Ramos (cell line): ENCODE measurements around the gene SMCHD1.
"Not testable (repeated sequence)": the region's sequence is repeated elsewhere in the genome, so short reads cannot be mapped to it uniquely, and the experiment has no call there.

Source experiments
- in situ Hi-C: fragments of 300-500 bp; cut with MboI; formaldehyde crosslinking; loops from one replicate; pipeline ENCODE4 v1.14.3; 2022; ENCODE audit warnings: low sequenced_read_pairs; ENCODE audit not compliant: unreplicated experiment

Gene SMCHD1

DNA sequence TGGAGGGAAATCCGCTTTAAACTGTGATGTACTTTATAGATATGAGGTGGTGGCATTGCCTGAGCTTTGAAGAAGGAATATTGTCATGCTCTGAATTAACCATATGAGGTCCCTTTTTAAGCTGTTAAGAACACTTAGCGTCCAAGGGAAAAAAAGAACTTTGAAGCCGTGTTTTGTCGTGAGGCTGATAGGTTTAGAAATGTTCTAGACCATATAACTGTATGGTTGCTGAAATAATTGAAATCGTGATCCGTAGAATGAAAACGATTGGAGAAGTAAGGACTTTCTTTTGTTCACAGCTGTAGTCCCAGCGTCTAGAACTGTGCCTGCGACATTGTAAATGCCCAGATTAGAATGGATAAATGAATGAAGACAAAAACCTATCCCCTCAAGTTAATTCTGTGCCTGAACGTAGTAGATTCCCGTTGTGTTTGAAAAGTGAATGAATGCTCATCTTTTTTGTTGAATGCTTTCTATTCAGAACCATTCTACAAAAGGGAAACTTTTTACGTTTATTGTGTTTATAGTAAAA is 1.5 kb downstream of the SMCHD1 start:
- in situ Hi-C loops = no loop called here

DNA sequence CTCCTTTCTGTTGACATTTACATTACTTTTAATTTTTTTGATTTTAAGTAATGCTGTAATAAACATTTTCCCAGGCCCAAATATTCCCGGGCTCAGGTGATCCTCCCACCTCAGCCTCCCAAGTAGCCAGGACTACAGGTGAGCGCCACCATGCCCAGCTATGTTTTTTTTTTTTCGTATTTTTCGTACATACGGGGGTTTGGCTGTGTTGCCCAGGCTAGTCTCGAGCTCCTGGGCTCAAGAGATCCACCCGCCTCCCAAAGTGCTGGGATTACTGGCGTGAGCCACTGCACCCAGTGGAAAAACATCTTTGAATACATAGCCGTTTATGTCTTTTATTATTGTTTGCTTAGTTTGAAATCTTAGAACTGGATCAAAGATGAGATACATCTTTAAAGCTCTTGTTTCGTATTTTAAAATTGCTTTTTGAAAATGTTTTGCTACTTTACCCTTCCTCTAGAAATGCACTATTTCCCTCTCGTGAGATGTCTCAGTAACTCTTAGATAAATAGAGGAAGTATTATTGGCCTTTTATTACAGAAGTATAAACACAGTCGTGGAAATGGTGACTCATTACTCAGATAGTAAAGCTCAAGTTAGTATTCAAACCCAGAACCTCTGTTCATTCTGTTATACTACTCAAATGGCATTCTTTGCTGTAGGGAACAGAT is 2.4 kb downstream of the SMCHD1 start:
- in situ Hi-C loops = no loop called here

DNA sequence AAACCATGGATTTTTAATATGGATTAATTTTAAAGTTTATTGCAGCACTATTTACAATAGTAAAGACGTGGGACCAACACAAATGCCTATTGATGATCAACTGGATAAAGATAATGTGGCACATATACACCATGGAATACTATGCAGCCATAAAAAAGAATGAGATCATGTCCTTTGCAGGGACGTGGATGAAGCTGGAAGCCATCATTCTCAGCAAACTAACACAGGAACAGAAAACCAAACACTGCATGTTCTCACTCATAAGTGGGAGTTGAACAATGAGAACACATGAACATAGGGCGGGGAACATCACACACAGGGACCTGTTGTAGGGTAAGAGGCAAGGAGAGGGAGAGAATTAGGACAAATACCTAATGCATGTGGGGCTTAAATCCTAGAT is 5.3 kb downstream of the SMCHD1 start:
- in situ Hi-C loops = not testable (repeated sequence)

DNA sequence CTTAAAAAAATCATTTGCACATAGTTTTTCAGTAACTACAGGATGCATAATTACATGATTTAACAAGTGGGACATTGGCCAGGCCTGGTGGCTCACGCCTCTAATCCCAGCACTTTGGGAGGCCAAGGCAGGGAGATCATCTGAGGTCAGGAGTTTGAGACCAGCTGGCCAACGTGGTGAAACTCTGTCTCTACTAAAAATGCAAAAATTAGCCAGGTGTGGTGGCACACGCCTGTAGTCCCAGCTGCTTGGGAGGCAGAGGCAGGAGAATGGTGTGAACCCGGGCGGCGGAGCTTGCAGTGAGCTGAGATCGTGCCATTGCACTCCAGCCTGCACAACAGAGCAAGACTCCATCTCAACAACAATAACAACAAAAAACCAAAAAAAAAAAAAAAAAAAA is 6.8 kb downstream of the SMCHD1 start:
- in situ Hi-C loops = not testable (repeated sequence)

DNA sequence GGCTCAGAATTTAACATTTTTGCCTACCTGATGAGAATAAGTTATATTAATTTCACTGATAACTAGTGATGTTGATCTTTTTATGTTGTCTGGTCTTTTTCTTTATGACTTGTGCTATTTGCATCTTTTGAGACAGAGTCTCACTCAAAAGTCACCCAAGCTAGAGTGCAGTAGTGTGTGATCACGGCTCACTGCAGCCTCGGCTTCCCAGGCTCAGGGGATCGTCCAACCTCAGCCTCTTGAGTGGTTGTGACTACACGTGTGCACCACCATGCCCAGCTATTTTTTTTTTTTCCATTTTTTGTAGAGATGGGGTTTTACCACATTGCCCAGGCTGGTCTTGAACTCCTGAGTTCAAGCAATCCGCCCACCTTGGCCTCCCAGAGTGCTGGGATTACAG is 7.5 kb downstream of the SMCHD1 start:
- in situ Hi-C loops = no loop called here

DNA sequence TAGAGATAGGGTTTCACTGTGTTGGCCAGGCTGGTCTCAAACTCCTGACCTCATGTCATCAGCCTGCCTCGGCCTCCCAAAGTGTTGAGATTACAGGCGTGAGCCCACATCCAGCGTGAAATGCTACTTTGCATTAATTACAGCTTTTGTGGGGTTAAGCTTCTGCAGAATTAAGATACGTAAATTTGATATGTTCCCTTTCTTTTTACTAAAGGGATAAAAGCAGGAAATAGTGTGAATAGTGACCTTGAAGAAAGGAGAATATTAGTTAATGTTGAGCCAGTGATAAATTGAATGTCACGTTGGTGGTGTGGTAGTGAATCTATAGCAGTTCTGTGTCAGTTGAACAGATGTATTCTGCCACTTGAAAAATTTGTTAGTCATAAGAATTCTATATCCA is 16.9 kb downstream of the SMCHD1 start:
- in situ Hi-C loops = no loop called here

DNA sequence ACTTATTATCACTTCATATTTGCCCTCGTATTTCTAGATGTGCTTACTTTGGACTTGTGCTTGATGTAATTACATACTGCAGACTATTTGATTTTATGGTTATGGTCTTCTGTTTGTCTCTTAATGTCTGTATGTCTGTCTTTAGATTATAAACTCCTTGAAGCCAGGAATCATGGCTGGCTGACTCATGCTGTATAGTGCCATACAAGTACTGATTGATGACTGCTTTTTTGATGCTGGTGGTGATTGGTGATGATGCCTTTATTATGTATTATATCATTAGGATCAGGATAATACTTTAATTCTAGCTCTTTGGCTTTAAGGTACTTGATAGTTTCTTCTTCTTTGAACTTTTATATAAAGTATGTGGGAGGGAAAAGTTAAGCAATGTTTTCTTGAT is 17.3 kb downstream of the SMCHD1 start:
- in situ Hi-C loops = no loop called here

DNA sequence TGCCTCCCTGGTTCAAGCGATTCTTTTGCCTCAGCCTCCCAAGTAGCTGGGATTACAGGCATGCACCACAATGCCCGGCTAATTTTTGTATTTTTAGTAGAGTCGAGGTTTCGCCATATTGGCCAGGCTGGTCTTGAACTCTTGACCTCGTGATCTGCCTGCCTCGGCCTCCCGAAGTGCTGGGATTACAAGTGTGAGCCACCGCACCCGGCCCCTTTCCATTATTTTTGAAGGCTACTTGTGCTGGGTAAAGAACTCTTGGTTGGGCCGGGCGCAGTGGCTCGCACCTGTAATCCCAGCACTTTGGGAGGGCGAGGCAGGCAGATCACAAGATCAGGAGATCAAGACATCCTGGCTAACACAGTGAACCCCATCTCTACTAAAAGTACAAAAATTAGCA is 23.4 kb downstream of the SMCHD1 start:
- in situ Hi-C loops = not testable (repeated sequence)

DNA sequence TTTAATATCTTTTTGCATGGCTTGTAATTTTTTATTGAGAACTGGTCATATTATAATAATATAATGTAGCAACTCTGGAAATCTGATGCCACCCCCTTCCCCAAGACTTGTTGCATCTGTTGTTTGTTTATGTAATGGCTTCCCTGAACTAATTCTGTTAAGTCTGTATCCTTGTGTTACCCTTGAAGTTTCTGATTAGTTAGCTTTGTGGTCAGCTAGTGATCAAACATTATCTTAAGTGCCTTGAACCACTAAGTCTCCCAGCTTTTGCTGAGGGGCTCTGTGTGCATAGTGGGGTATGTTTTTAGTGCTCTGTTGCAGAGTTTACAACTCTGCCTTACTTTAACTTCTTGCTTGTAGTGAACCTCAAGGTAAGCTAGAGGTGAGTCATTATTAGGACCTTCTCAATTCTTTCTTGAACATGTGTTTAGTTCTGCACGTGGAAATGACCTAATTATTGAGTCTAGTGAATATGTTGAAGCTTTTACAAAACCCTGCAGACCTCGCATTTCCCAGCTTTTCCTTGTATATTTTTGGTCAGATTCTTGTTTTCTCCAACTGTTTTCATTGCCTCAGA is 24.8 kb downstream of the SMCHD1 start:
- in situ Hi-C loops = no loop called here

DNA sequence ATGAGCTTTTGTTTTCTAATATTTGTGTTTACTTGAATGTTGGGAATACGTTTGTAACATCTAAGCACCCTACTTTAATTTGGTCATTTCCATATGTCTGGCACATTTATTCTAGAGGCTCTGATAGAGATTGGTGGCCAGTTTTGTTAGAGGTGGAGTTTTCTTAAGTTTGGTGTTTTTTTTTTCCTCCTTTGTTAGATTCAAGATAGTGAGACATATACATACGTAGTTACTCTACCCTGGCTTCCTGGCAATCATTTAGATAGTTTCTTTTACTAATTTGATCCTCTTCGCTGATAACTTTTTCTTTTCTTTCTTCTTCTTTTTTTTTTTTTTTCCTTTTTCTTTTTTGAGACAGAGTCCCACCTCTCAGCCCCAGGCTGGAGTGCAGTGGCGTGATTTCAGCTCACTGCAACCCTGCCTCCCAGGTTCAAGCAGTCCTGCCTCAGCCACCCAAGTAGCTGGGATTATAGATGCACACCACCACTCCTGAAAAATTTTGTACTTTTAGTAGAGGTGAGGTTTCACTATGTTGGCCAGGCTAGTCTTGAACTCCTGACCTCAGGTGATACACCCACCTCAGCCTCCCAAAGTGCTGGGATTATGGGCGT is 26.6 kb downstream of the SMCHD1 start:
- in situ Hi-C loops = no loop called here

DNA sequence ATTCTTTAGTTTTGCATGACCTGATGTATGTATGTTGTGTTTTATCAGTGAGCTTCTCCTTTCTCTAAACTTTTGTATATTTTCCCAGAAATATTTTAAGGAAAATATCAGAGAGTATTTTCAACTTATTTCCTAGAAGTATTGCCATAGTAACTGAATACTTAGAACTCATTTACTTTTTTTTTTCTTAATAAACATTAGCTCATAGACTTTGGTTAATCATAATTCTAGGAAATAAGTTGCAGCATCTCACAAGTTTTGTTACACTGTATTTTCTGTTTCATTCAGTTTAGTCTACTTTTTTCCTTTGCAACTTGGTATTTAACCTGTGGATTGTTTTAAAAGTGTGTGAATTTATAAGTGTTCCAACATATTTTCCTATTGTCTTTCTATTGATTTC is 27.5 kb downstream of the SMCHD1 start:
- in situ Hi-C loops = no loop called here

DNA sequence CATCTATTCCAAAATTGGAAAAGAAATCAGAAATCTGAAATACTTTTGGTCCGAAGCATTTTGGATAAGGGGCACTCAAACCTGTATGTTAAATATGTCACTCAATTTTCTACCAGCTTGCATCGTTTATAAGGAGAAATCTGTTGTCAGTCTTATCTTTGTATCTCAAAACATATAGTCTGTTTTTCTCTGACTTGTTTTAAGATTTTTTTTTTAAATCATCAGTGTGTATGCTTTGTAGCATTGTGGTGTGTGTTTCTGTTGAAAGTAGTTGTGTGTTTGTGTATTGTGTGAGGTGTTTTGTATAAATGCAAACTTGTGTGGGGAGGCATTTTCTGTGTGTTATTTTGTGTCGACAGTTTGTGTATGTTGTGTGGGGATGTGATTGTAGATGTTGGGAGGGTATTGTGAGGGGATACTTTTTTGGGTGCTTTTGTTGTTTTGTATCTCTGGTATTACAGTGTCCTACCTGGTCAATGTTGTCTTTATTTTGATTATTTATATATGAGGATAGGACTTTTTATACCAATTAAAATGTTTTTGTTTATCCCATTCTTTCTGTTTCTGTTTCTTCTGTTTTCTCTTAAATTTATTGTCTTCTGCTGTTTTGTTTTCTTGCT is 30.9 kb downstream of the SMCHD1 start:
- in situ Hi-C loops = no loop called here

DNA sequence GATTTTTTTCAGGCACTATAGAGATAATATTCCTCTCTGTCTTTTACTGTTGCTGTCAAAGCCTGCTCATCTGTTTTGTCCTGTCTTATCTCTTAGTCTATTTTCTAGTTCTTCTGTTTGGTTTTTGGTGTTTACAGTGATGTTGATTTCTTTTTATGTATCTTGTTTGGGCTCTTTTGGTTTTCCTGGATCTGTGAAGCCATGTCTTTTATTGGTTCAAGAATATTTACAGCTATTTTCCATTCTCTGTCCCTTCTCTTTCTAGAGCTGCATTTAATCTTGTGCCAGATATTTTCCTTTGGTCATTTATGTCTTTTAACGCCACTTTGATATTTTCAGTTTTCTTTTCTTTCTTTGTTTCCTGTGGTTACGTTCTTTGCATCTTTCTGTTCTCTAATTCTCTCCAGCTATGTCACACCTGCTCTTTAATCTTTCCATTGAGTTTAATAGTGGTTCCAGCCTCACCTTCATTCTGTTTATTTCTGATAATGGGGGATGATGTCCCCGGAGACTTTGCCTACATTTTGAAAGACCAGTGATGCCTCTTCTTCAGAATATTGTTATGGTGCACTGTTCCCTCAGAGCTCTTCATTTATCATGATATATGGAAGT is 32.0 kb downstream of the SMCHD1 start:
- in situ Hi-C loops = no loop called here

DNA sequence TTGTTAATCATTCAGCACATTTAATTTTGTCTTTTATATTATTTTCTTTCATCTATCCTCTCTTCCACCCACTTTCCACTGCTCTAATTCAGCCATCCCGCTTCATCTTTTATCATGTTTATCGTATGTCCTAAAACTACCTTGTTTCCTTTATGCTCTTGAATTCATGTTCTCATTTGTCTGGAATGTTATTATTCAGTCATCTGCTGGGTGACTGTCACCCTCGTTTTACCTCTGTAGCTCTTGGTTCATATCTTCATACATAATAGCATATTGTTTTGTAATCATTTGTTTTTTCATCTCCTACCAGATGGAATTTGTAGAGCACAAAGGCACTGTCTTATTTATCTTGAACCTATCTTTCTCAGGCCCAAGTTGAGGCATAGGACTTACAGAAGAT is 37.0 kb downstream of the SMCHD1 start:
- in situ Hi-C loops = no loop called here

DNA sequence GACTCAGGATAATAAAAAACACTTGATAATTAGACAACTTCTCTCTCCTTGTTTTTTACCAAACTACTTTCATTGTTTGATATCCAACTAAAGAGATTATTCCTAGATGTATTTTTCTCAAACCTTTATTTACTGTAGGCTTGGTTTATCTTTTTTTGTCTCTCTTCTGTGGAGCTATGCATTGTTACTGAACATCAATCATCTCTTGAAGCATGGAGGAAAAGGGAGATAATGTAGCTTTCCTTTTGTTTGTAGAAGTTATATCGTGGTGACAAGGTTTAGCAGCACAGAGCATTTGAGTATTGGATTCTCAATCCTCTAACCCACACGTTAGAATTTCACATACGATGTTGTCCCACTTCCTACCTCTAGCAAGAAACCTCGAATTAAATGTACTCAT is 41.7 kb downstream of the SMCHD1 start:
- in situ Hi-C loops = no loop called here

DNA sequence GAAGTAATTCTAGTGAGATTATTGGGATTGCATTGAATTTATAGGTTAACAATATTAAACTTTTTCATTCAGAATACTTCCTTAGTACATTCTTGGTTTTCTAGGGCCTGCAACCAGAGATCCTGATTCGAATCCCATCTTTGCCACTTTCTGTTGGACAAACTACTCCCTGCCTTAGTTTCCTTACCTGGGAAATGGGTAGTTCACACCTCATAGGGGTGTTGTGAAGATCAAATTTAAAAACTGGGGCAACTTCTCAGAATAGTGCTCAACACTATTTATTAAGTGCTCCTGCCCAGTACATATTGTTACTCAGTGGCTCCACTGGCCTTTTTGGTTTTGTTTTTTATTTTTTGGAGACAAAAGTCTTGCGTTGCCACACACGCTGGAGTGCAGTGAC is 43.5 kb downstream of the SMCHD1 start:
- in situ Hi-C loops = no loop called here

DNA sequence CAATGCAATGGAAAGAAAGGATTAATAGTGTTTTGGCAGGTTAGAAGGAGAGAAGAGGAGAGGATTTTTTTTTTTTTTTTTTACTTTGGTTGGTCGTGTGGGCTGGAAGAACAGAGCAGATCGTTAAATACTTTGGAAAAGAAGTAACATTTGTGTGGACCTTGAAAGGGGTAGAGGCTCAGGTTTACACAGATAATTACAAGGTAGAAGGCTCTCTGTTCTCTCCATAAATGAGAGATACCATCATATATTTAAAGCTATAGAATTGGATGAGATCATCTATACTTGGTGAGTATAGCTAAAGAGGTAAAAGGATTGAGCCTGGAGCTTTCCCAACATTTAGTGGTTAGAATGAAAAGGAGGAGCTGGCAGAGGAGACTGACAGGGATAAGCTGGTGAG is 49.0 kb downstream of the SMCHD1 start:
- in situ Hi-C loops = loop anchor here (10.0 kb wide), 1 partner anchor 120 kb away; no protein-coding TSS in a partner anchor

DNA sequence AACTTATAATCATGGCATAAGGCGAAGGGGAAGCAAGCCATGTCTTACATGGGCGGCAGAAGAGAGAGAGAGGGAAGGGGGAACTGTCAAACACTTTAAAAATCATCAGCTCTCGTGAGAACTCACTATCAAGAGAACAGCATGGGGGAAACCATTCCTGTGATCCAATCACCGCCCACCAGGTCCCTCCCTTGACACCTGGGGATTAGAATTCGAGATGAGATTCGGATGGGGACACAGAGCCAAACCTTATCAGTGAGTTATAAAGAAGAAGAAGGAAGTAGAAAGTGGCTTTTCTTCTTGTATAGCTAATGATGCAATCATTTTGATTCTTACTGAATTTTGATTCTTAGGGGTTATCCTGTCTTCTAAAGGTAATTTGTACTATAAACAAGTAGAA is 51.4 kb downstream of the SMCHD1 start:
- in situ Hi-C loops = loop anchor here (10.0 kb wide), 1 partner anchor 122 kb away; no protein-coding TSS in a partner anchor

DNA sequence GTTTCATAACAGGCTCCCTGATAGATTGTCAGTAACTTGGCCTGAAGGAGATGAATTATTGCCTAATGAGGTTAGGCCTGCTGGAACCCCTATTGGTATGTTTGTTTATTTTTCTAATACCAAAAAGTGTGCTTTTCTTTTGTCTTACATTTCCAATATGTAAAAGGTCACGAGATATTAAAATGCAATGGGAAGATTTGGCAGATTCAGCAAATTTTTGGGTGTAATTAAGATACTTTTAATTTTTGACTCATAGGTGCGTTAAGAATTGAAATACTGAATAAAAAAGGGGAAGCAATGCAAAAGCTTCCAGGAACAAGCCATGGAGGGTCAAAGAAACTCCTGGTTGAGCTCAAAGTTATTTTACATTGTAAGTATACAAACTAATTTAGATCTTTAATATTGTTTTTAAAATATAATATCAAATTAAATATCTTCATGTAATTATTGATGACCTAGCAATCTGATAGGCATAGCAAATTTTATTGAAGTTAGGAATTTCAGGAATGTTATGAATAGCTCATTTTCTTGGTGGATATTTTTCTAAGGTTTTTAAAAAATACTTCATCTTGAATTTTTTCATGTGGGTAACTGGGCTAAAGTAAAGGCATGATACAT is 52.1 kb downstream of the SMCHD1 start:
- in situ Hi-C loops = loop anchor here (10.0 kb wide), 1 partner anchor 123 kb away; no protein-coding TSS in a partner anchor

DNA sequence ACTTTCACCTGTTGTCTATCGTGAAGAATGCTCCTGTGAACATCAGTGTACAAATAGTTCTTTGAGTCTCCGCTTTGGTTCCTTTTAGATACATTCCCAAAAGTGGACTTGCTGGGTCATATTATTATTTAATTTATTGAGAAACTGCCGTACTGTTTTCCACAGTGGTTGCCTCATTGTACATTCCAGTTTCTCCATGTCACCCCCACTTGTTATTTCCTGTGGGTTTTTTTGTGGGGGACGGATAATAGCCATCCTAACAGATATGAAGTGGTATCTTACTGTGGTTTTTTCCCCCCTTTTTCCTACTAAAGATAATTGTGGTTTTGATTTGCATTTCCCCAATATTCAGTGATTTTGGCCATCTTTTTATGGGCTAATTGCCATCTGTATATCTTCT is 53.8 kb downstream of the SMCHD1 start:
- in situ Hi-C loops = loop anchor here (10.0 kb wide), 1 partner anchor 125 kb away; no protein-coding TSS in a partner anchor
